Fibroblast of peridontal ligament (primary cell): Measurements from ENCODE around the gene MGA.
A peak's percentile ranks its signal among the peaks of the same experiment; 100 is the strongest.

Source experiments
- DNase-seq: peaks from one replicate; pipeline ENCODE4 v3.0.0-alpha.2; 2010; ENCODE audit errors: extremely low read depth

MGA gene

DNA sequence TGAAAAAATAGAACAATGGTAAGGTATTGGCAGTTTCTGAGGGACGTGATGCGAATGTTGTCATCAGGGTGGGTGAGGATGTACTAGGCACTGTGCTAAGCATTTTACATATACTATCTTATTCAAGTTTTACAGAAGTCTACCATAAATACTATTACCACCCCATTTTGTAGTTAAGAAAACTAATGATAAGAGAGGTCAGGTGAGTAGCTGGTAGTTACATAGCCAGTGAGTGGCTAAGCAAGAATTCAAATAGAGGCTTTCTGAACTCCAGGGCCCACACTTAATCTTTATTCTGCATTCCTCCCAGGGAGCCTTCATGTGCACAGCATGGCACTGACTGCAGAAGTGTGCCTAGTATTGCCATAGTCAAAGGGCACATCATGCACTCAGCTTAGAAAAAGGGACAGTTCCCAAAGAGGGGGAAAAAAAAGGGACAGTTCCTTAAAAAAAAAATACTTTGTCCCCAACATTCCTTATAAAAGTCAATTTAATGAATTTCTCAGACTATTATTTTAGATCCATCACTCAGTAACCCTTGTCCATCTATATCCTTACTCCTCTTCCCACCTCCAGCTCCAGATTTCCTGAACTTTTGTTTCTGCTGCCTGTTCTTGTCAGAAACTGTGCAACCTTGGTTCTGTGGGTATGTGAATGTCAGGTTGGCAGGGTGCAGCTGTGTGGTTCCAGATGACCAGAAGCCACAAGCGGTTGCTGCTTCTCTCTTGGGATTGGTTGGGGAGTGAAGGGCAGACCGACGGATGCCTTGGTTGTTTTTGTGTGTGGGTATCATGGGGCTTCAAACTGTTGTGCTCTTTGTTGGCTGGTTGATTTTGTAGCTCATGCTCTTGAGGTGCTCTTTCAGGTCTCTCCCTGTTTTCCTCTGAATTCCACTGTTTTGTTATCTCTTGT is 122.4 kb downstream of the MGA start:
- no peak for DNase-seq

DNA sequence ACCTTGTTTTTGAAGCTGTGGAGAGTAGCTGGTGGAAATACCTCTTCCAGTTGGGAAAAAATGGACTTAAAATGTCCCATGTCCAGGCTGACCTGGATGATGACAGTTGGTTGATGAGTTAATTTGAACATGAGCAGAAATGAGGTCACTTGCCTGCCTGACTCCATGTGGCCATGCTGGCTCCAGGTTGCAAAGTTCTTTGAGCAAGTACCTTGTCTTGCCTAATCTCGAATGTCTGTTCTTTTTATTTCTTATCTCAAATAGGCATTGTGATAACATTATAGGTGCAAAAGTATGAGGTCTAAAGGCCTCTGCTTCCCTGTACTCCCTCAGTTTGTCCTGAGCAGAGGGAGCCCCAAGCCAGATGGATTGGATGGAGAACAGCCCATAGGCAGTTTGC is 123.1 kb downstream of the MGA start:
- DNase-seq, result no peak

DNA sequence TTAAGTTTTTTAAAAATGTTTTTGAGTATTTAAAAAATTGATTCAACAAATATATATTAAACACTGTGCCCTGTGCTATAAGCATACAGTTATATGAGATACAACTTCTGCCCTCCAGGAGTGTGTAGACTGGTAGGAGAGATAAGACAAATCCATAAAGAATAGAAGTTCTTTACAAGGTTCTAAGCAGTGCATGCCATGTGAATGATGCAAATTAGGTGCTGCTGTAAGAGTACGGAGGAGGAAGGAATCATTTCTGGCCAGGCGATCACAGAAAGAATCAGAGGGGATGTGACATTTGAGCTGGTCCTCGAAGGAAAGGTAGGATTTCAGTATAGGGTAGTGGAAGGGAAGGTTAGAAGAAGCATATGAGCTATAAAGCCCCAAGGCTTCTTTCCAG is 128.1 kb downstream of the MGA start:
- no peak for DNase-seq

DNA sequence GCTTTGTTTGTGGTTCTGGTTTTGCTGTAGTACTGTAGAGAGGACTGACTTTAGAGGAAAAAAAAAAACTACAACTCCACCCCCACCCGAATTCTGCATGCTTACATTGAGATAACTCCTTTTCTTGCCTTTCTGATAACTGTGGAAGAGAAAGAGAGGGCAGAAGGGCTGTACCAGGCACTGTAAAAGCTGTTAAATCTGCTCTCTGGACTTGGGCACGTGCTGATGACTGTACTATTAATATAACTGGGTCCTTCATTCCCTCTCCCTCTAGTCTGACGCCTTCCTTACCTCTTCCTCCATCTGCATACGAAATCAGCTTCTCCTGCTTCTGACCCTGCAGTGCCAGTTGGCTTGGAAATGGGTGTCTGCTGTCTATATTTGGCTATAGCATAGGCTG is 129.0 kb downstream of the MGA start:
- DNase-seq, result no peak

DNA sequence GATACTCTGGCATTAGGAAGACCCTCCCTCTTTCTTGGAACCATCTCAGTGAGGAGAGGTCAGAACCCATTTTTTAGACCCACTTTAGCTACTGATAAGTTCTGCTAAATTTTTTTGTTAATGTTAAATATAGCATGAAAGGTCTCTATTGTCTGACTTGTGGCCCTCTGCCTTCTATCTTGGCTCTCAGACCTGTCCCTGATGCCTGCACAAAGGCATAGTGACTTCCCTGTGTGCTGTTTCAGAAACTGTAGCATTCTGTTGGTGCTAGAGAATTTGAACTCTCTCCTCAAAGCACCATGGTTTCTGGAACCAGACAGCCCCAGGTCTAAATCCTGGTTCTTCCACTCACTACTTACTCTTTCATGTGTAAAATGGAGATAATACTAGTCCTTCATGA is 129.5 kb downstream of the MGA start:
- no peak for DNase-seq

DNA sequence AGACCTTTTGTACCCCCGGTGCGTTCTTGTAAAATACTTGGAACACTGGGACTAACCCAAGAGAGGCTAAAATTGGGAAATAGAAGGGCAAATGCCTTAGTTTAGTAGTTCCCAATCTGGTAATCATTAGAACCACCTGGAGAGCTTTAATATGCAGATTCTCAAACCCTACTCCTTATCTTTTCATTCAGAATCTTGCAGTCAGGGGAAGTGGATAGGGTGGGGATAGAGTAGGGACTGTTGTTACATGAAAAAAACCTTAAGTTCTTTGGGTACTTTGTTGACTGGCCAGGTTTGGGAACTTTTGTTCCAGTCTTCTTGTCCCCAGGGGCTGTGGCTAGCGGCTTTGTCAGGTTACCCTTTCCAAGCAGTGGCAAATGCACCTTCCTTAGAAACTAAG is 130.0 kb downstream of the MGA start:
- no peak for DNase-seq

DNA sequence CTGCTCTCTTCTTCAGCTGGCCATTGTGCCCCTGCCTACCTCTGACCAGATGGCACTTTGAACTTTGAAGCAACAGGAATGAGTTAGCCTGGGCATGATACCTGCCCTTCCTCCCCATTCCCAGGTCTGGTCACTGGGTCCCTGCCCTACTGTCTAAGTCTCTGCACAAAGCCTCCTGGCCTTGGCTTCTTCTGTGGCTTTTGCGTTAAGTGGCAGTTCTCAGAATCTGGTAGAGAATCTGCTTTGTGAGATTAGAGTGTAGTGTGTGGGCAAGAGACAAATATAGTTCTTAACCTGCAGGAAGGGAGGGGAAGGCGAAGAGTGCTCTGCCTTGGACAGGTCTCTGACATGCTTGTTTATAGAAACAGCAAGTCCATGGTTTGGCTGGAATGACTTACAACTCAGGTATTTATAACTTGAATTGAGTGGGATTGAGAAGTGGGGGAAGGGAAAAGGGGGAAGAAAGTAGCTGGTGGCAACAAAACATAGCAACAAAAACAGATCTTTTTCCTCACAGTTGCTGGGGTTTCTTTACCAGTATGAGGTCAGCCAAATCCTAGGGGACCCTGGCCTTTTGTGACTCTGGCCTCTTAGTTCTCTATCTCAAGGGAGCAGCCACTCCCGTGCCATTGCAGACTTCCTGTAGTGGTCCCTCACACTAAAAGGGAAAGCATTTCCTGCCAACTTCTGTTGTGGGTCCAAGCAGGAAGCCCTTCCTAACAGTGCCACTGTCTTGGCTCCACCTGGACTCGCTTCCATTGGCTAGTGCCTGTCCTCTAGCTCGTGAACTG is 130.7 kb downstream of the MGA start:
- DNase-seq, result peak; percentile 53

DNA sequence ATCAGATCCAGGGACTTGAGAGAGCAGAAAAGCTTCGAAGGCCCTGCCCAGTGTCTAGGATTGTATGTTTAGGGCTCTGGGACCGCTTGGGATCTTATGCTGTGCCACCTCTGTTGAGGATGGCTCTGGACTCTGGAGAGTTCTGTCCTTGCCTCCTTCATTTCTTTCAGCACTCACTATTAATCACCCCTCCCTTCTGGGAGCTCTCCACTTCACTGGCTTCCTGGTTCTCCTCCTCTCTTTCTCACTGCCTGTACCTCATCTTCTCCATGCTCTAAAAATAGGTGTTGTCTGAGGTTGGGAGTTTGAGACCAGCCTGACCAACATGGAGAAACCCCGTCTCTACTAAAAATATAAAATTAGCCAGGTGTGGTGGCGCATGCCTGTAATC is 131.3 kb downstream of the MGA start:
- DNase-seq, result no peak

DNA sequence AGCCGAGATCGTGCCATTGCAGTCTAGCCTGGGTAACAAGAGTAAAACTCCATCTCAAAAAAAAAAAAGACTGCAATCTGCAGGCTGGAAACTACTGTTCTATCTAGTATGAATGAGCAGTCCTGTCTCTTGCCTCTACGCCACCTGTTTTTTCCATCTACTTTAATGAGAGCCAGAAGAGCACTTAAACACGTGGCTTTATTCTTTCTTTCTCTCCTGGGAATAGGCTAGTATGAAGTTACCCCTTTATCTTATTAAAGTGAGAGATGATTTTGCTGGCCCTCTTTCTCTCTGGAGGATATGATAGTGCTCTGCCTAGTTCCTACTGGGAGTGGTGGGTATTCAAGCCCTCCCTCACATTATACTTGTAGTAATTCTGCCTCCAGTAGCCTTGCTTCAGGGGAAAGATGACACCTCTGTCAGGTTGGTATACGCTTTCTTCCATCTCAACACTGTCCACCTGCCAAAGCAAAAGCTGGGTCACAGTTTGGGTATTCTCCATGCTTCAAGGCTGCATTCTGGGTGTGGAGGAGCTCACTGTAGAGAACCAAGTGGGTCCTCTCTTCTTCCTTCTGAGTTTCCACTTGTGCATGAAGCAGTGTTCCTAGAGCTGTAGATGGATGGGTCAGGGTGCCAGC is 131.9 kb downstream of the MGA start:
- no peak for DNase-seq

DNA sequence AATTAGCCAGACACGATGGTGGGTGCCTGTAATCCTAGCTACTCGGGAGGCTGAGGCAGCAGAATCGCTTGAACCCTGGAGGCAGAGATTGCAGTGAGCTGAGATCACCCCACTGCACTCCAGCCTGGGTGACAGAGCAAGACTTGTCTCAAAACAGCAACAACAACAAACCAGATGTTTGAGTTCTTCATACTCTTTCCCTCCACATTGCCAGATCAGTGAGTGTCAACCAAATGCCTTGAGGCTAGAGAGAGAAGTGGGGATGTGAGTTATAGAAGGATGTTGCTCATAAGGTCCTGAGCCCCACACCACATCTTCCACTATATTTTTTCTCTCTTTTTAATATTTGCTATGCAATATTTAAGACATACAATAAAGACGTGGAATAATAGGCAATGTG is 133.9 kb downstream of the MGA start:
- DNase-seq, result no peak

DNA sequence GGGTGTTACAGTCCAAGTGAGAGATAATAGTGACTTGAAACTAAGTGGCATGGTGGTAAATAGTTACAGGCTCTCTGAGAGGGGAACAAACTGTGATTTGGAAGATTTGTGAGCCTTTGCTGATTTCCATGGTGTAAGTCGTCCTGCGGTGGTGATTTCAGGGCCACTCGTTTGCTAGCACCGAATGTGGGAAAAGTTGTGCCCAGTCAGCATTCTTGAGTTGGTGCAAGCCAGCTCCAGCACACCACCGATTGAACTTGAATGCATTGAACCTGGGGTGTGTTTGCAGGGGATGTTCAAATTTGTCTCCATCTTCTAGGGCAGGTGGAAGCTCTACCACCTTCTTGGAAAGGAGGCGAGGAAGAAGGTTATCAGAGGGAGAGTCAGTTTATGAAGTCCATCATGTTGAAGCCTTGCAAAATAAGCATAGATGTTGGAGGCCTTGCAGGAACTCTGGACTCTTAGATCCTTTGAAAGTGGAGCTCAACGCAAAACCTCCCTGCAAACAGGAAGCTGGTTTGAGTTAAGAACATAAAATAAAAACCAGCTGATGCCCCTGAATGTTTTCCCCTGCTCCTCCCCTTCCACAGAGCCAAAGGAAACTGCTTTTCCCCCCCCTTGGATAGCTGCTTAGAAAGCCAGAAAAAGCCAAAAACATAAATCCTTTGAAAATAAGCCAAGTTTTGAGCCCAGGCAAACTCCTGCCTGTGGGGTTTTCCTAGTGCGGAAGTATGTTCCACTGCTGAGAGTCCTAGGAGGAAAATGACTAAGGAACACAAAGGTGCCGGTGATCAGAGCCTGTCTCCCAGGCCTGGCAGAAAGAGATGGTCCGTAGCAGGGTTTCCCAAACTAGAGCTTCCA is 136.0 kb downstream of the MGA start:
- DNase-seq, result peak; percentile 93

DNA sequence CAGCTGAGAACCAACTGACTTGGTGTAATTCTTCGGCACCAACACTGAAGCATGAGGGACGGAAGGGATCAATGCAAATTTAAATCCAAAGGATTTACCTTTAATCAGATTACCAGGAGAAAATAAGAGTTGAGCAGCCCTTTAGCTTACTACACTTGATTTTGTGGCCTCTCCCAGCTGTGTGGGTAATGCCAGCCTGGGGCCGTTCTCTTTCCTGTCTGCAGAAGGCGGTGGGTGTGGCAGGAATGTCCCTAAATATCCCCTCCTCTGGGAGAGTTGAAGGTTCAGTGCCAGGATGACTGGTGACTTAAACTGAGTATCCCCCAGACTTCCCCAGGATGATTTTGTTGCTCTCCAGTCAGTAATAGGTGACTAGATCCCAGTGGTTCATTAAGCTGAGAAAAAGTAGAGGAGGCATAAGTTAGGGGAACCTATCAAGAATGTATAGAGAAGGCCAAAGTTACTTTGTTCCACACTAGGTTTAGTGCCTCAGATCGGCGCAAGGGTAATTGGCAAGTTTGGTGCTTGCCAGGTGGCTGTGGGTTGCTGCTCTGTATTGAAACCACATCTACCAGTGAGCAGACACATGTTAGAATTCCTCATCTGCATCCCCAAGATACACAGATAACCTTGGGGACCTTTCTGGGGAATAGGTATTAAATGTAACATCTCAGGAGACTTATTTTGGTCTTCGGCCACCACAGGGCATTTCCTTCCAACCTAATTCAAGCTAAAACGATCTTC is 137.2 kb downstream of the MGA start:
- DNase-seq, result no peak

DNA sequence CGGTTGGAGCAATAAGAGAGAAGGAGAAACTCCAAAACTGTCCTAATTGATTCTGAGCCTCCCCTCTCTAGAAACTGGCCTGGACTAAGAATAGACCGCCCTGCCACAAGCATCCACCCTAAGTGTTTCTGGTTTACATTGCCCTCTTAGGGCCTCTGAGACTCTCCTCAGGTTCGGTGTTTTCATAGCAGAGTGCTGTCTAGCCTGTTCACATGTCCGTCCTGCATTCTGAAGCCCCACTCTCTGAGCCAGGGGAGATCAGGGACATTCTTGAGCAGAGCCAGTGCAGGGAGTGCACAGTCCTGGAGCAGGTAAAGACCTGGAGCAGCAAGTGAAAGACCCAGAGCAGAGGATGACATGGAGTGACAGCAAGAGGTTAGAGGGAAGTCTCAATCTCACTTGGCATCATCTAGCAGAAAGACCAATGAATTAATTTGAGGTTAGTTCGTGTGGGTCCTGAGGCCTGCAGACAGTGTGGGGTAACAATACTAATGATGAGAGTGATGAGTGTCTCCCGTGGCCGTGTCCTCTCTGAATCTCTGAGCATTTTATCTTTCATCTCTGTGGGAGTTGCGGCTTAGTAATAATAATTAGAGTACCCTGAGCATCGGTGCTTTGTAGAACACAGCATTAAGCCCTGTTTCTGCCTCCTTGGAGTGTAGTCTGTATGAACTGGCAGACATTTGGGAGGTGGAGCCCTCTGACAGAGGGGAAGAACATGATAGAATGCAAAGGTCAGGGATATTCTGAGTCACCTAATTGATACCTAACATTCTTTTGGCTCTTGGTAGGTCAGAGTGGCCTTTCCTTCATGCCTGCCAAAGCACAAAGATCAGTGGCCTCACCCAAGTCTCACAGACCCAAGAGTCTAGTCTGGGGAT is 138.6 kb downstream of the MGA start:
- no peak for DNase-seq

DNA sequence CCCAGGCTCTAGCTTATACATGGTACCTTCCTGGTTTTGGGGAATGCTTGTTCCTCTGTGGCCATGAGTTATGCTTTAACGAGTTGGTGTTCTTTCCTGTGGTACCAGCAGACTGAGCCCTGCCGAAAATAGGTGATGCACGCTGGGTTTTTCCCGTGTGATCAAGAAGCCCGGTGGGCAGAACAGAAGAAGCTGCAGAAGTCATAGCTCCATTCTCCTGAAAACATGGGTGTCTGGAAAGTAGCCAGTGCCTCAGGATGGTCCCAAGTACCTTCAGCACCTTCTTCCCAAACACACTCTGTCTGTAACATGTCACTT is 139.2 kb downstream of the MGA start:
- no peak for DNase-seq

DNA sequence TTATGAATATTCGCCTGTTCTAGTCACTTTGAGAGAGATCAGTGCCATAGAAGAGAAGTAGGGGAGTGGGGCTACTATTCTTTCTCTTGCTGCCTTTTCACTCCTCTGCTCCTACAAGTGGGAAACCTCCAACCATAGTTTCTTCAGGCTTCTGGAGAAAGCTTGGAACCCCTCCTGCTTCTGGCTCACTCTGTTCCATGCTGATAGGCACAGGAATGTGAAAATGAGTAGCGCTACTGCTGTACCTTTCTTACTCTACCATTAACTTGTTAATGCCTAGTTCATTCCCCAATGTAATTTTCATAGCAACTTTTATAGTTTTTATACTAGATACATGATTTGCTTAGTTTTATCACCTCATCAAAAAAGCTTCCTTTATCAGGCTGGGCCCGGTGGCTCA is 141.0 kb downstream of the MGA start:
- DNase-seq, result no peak

DNA sequence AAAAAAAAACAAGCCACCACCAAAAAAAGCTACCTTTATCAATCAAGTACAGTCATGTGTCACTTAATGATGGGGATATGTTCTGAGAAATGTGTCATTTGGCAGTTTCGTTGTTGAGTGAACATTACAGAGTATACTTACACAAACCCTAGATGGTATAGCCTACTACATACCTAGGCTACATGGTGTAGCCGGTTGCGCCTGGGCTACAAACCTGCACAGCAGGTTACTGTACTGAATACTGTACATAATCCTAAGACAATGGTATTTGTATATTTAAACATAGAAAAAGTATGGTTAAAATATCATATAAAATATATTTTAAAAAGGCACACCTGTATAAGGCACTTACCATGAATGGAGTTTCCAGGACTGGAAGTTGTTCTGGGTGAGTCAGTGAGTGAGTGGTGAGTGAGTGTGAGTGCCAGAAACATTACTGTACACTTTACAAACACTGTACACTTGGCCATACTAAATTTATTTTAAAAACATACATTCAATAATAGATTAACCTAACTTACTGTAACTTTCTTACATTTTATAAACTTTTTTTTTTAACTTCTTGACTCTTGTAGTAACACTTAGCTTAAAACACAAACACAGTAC is 141.7 kb downstream of the MGA start:
- peak; percentile 27 for DNase-seq

DNA sequence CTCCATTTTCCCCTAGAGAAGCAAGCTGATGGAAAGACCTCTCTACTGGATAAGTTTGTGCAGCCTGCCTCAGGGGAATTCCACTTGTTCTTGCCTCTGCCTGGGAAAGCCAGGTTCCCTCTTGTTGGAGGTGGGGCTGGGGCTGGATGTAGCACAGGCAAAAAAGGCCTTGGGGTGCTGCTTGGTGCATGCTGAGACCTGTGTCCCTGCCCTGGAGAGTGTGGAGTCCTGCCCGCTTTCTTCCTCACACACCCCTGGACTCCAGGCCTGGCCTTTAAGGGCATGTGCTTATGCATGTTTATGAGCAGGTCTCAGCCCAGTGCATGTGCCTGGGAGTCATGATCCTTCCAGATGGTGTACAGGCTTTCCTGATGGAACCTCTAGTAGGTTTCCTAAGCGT is 144.2 kb downstream of the MGA start:
- no peak for DNase-seq

DNA sequence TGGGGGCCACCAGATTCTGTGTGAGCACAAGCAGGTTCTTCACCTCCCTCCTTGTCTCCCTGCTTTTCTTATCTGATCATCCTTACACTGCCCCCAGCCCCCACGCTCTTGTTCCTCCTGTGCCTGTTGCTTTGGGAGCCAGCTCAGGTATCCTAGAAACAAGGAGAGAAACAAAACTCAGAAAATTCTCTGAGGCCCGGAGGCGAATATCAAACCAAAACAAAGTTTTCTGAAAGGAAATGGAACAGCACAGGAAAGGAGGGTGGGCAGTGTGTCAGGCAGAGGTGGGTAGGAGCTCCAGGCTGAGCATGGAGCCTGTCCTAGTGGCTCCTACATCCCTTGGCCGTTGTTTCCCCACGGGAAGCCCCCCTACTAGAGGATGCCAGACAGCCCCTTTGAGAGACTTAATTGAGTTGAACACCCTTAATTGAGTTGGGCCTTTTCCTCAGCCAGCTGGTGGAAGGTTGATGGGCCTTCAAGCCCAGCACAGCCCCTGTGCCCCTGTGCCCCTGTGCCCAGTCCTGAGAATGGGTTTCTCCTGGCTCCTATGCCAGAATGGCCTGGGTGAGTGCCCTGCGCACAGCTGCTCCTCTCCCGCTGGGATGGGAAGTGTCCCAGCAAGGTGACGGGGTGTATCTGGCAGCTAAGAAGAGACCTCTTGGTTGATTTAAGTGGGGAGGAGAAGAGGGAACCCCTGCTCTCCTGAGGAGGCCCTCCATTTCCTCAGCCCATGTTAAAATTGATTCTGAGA is 144.9 kb downstream of the MGA start:
- DNase-seq, result no peak

DNA sequence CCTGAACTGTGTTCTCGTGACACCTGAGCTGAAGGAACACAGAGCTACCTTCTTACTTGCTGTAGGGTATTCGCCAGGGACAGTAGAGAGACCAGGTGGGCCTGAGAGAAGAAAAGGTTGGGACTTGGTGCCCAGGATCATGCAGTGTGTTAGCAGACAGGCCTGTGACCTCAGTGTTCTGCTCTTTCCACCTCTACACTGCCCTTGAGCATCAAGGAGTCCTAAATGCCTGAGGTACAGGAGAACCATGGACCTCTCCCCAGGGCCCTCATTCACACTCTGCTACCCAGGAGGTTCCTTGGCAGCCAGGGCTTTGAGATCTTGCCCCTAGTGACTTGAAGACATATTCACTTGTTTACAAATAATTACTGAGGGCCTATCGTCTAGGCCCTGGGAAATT is 145.5 kb downstream of the MGA start:
- no peak for DNase-seq
